Myocyte (in vitro differentiated cells): ENCODE measurements around the gene PTPN5. TPM values are rescaled to one million over a fixed set of nuclear protein-coding genes. Genes with fewer than 3 reads are reported as not detected.

Experiments used
- DNase-seq: peaks from one replicate; pipeline ENCODE4 v3.0.0-alpha.2; 2012; ENCODE audit warnings: low read depth
- total RNA-seq: library from RNA; depleted of rRNA; stranded (reverse); fragments of >200 nt; gene quantifications from 2 replicates; pipeline ENCODE4 v1.2.3, GENCODE V29; 2014

PTPN5 gene
- total RNA-seq, 1 donor from 2014 or later, result not detected

DNA sequence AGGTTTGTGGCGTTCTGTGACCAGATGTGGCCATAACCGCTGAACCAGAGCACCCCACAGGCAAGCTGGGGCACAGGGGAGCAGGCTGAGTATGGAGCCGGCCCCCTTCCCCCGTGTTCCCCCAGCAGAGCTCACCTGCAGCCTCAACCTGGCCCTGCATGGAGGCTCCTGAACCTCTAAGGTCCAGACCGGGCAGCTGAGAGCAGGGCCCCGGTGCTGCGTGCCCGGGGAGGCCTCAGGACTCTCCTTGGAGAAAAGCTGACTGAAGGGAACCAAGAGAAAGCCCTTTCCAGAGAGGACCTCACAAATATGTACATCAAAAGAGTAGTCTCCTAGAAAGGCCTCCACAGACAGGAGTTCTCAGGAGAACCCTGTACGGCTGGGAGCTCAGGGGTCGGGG is 48.2 kb downstream of the PTPN5 start:
- DNase-seq, result no peak

DNA sequence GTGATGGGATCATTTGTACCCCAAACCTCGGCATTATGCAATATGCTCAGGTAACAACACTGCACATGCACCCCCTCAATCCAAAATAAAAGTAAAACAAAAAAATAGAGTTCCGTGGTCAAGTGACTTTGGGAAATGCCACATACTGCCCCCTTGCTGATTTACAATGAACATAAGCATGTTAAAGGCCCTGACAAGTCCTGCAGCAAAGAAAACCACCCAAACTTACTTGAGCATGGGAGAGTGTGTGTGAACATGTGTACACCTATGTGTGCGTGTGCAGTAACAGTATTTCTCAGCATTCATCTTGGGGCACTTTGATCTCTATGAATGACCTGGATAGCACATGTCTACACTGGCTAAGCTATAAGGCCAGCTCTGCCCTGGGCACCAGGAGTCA is 49.8 kb downstream of the PTPN5 start:
- DNase-seq, result no peak

DNA sequence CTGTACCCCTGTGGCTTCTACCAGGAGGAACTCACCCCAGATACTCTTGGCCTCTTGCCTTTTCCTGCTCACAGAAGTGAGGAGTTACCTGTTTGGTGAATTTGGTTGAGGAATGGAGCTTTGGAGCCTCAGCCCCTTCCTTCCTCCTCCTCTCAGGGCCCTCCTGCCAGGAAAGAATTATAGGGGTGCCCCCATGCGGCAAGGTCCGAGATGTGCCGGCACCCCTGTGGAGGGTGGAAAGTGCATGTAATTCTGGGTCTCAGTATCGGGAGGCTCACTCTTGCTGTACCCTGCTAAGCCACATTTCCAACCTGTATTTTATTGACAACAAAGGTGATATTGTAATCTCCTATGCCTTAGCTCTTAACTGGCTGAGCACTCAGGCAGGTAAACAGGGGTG is 51.9 kb downstream of the PTPN5 start:
- no peak for DNase-seq

DNA sequence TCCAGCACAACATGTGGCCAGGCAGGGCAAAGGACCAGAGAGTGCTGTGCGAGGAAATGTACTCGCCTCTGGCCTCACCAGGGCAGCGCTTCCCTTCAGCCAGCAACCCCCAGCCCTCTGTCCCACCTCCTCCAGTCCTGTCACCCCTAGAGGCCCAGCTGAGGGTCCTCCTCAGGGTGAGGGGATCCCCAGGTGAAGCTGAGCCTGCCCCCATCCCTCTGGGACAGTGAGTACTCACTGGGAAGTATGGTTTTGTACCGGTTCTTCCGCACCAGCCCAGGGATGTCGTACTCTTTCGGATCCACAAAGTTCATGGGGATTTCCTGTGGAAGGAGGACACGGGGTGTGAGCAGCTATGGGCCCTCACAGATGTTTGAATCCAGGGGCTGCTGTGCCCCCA is 54.0 kb downstream of the PTPN5 start:
- no peak for DNase-seq

DNA sequence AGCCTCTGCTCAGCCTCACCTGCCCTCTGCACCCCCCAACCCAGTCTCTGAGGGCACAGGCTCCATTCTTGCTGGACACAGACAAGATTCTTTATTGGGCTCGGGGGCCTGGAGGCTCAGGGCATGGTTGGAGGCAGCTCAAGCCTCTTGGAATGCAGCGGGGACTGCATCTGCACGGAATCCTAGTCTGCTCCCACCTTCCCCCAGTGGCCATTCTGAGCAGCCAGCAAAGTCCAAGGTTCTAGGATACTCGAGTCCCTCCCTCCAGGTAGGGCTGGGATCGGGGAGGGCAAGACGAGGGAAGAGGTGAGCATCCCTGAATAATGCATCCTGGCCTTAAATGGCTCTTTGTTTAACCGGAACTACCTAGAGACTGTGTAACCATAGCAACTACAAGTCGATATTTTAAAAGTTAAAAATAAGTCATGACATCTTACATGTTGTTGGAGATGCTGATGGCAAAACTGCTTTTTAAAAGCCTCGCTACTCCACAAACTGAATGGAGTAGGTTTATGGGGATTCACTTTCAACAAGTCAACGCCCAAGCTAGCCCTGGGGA is 54.9 kb downstream of the PTPN5 start:
- DNase-seq, result no peak

DNA sequence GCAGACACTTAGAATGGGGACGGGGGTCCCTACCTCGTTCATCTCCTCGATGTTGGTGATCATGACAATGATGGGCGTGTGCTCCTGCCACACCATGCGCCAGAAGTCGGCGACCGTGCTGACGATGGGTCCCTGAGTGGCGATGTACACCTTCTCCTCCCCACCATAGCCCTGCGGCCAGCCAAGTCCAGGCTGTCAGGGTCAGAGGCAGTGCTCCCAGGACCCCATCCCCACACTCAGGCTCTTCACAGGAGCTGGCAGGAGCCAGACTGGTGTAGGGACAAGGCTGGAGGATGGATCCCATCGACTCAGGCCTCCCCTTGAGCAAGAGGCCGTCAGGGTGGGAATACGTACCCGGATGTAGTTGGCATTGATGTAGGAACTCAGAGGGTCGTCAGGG is 58.4 kb downstream of the PTPN5 start:
- no peak for DNase-seq

DNA sequence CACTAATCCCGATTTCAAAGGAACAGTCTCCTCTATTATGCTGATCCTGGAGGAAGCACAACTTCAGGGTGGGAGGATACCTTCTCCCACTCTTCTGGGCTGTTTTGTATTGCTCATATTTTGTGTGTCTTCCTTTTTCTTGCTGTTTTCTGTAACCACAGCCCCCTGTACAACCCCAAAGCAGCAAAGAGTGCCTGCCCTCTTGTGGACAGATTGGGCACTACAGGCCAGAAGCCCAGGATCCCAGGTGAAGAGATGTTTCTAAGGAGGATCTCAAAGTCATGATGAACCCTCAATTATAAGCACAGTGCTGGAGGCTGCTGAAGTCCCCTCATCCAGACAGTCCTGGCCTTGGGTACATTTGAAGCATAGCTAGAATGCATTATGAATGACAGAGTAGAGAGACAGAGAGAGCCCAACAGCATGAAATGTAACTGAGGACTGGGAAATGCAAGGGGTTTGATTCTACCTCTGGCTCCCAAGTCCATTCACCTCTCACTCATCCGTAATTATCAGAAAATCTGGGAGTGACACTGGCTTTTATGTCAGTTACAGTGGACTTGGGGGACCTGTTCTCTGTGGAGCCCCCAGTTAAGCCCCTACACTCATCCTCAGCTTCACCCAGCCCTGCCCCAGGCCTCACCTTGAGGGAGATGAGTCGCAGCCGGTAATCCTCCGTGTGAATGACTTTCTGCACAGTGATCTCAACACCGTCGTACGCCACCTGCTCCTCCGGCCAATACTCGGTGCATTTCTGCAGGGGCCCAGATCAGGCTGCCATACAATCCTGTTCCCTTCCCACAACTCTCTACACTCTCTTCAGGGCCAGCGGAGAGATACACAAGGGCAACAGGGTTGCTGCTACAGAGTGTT is 59.4 kb downstream of the PTPN5 start:
- DNase-seq, result peak; percentile 52

DNA sequence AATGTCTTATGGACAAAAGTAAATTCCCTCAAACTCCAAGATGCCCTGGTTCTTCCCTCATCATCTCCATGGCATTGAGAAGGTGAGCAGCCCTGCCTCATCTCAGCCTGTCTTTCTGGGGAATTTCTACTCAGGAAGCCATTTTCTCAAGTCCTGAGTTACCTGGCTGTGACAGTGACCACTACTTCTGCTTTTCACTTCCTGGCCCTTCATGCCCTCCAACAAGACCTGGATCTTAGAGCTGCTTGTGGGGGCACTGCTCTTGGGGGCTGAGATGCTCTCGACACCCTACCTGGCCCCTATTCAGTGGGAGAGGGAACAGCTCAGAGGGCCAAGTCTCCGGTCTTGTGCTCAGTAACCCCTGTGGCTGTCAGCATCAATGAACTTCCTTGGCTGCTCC is 60.2 kb downstream of the PTPN5 start:
- no peak for DNase-seq

DNA sequence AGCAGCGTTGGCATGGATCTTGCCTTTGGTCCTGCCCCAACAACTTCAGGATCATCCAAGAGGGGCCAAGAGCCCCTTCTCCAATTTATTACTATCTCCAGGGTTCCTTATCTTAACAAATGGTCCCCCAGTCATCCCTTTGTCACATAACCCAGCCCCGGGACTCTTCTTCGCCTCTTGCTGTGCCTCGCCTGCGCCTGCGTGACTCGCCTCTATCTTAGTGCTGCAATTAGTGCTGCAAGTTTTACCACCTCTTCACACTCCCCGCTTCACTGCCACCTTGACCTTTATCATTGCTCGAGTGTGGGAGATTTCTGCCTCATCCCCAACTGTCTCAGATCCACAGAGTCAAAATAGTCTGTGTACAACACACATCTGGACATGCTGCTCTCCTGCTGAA is 61.6 kb downstream of the PTPN5 start:
- no peak for DNase-seq

DNA sequence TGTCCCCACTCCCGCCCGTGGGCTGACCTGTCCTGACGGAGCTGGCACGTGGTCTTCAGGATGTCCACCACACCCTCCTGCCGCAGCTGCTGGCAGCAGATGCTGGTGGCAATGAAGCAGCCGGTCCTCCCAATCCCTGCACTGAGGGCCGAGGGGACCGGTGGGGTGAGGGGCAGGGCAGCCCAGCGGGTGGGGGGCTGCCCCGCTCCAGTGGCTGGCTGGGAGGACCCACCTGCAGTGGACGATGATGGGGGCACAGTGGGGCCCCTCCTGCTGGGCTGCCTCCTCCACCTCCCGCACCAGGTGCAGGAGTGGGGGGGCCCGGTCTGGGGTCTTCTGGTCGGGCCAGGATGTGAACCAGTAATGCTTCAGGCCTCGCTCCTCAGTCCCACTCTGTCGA is 62.2 kb downstream of the PTPN5 start:
- no peak for DNase-seq

DNA sequence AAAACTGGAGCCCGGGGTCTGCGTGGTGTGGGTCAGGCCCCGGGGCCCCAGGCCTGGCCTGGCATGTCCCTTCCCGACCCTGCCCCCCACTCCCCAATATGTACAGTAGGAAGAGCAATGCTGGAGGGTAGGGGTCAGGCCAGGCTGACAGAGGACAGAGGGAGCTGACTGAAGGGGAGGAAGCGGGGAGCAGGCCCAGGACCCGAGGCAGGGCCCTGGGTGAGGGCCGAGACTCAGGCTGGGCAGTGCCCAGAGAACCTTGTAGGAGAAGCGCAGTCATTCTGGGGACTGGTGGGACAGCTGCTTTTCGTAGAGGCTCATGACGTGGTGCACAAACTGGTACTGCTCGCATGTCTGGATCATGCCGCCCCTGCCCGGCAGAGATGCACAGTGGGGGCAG is 62.9 kb downstream of the PTPN5 start:
- DNase-seq, result no peak

DNA sequence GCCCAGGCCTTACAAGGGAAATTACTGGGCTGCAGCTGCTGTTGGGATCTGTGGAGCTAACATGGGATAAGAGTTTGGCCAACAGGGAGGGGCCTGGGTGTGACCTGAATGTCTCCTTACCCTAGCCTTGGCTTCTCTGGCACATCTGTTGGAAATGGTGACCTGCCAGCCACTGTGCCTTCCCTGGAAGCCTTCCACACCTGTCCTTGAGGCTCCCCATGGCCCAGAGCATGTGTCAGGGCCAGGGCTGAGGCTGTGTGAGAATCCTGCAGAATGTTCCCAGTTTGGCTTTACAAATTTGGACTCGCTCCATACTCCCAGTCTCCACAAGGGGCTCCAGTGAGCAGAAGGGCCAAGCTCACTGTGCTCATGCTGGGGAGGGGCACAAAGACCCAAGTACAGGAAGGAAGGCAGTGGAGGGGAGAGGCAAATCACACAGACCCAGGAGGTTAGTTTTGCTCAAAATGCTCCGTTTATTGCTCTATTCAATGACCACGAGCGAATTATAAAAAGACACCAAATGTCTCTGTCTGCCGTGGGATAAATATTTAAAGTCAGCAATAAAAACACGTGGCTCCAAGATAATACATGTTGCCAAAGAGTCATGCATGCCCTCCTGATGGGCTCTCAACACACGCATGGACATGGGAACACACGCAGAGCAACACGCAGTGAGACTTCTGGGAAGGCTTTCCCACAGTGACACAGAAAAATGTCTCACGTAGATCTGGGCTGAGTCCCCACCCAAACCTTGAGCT is 63.9 kb downstream of the PTPN5 start:
- DNase-seq, result peak; percentile 89

DNA sequence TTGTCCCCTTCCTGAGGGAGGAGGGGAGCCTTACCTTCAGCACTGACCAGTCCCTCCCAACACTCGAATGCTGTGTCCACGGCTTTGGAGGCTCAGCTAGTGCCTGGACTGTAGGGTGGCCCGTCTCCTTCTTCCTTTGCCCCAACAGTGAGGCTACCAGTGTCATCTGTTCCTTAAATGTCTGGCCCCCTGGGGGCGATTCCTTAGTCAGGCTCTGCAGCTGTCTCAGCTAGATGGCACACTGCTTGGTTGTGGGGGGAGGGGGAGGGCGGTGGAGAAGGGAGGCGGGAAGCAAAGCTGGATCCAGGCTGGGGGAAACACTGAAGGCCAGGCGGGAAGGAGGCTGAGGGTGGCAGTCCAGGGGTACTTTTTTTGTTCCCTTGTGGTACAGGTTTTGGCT is 65.6 kb downstream of the PTPN5 start, which contains the start of gene IGSF22:
IGSF22 (minus strand) TSS at position 149 of the 400 bp plus-strand sequence. CDS start 1,952 bp downstream, outside the sequence.
- peak; percentile 75 for DNase-seq

DNA sequence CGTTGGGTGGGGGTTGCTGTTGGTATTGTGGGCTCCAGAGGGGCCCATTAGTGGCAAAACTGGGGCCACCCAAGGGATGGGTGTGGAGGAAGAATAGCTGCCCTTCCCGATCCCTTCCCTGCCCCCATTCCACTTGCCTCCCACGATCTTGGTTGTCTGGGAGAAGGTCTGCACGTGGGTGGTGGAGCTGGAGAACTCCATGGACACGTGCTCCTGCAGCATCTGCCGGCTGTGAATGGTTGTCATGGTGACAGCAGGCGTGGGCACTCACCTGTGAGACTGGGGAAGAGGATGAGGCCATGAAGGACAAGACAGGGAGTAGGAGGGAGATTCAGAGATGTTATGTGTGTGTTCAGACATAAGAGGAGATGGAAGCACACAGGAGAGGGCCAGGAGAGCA is 67.6 kb downstream of the PTPN5 start:
- DNase-seq, result no peak

DNA sequence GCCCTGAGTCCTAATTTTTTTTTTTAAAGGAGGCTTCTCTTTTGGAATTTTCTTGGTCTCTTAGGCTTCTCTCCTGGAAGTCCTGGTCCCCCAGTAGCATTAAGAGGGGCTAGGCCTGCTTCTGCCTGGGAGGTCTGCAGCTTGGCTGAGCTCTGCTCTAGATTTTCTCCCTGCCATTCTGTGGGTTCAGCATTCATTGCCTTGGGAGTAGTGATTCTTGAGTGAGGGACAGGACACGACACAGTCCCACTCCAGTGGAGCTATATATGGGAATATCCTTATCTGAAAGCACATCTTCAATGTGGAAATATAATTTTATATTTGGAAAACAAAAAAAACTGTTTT is 69.3 kb downstream of the PTPN5 start:
- DNase-seq, result no peak

DNA sequence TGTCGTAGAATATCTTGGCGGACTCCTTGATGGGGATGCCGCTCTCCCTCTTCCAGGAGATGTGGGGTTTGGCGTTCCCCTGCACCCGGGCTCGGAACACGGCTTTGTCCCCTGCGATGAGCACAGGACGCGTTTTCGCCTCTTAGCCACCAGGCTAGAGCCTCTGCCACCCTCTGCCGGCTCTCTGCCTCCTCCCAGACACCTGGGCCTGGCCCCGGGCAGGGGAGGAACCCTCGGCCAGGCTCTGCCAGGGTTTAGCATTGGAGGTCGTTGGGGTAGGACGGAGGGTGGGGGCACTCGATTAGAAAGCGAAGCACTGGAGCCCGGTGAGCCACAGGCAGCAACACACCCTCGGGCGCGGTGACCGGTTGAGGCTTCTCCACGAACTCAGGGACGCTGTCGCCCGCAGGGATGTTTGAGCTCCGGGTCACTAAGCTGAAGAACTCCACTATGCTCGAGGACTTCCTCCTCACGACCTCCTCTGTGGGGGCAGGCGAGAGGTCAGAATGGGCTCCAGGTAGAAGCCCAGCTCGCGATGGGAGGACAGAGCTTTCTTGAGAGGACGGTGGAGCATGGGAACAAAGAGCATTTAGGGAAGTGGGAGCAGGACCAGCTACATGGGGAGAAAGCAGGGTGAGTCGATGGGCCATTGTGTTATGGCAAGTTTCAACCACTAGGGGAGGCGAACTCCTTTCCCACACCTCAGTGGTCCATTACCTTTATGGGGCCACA is 69.9 kb downstream of the PTPN5 start:
- DNase-seq, result peak; percentile 39

DNA sequence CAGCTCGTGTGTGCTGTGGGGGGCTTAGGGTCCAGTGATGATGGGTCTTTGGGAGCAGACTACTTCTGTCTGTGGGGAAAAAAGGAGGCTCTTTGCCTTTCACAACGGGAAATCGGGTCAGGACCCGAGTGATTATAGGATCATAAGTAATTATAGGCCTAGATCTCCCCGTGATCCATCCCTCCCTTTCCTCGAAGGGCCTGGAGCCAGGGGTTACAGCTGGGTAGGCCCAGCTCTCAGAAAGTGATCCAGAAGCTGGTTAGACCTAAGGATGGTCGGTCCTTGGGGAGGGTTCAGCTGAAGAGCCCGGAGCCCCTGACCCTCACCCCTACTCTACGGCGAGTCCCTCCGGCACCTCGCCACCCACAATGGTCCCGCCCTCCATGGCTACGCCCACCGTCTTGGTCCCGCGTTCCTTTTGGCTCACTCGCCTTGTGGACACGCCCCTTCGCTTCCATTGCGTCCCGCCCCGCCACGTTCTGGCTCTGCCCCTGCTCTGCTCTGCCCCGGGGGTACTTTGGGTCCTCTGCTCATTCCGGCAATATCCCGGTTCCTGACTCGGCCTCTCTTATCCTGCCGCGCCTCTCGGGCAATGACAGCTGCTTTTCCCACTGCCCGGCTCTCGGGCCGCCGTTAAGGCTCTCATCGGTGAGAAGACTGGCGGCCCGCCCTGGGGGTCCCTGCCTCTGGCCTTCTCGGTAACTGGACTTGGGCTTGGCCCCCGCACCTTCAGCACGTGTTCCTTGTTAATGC is 70.6 kb downstream of the PTPN5 start:
- DNase-seq, result peak; percentile 76

DNA sequence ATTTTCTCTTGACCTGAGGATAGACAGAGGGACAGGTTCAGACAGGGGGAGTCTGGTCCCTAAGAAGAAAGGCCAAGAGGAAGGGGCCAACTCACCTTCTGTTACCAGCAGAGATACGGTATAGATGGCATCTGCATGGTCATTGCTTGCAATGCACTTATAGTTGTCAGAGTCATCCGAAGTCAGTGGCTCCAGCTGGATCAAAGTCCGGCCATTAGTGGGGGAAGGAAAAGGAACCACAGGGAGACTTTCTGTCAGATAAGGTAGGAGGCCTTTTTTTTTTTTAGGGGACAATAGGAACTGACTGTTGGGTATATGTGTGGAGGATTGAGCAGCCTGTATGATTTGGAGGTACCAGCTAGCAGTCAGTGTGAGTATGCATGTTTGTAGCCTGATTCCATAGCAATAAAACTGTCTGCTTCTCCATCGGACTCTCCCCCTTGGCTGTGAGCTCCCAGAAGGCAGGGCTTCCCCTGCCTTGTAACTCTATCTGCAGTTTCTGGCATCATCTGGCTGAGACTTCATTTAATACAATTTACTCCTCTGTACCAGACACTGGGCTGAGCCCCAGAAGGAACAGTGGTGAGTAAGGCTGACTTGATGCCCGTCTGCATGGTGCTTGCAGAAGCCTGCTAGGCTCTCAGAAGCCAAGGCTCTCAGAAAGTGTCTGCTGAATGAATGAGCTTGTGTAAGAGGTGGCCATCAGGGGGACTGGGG is 71.3 kb downstream of the PTPN5 start:
- no peak for DNase-seq

DNA sequence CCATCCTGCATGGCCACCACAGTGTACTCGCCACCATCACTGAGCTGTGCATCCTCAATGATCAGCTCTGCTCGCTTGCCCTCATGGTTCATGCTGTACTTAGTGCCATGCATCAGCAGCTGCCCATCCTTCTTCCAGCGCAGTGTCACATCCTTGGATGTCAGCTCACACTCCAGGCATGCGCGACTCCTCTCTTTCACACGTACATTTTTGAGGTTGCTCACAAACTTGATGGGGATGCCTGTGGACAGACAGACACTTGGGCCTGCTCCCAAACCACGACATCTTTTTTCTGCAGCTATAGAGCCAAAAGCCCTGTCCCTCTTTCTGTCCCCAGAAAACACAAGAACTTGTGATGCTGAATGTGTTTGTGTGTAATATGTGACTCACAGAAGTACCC is 76.1 kb downstream of the PTPN5 start:
- DNase-seq, result no peak

DNA sequence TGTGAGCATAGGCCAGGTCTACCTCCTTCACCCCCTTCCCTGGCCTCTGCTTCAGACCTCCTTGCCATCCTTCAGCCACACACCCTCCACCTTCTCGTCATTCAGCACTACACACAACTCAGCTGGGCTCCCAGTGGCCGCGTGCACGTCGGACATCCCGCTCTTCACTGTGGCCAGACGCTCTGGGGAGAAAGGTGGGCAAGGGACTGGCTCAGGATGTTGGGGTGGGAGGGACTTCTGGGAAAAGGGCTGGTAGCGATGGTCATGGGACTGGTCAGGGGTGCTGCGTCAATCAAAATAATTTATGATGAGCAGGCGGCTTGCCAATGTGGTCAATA is 77.2 kb downstream of the PTPN5 start:
- DNase-seq, result no peak
